Measurements from ENCODE around the gene GRM5. TPM values are rescaled to one million over a fixed set of nuclear protein-coding genes. Genes with fewer than 3 reads are reported as not detected.
"Not testable (repeated sequence)": the region's sequence is repeated elsewhere in the genome, so short reads cannot be mapped to it uniquely, and the experiment has no call there.

GRM5 gene
- total and polyA plus RNA-seq, 2 experiments from 2014 or later: not detected

- Histone ChIP-seq H3K79me2 (ENCODE audit: insufficient read depth) (no peaks in the 10 kb centered on the region), H3K9ac (no peak overlapping the region), H3K9me2 (ENCODE audit: insufficient read depth) (no peaks in the 10 kb centered on the region), H3K27me3 (replicated peaks; ENCODE audit: insufficient read depth) (no peaks in the 10 kb centered on the region), H3F3A (ENCODE audit: insufficient read depth) (no peaks in the 10 kb centered on the region), H3K4me1 (ENCODE audit: insufficient read depth) (no peaks in the 10 kb centered on the region), H3K36me3 (ENCODE audit: low read depth) (no peaks in the 10 kb centered on the region), H4K20me1 (ENCODE audit: insufficient read depth) (no peaks in the 10 kb centered on the region), H3K4me2 (ENCODE audit: unreplicated experiment) (no peak overlapping the region), H3K4me3 (no peak overlapping the region), H3K9me3 (ENCODE audit: low read depth) (no peaks in the 10 kb centered on the region), H2AFZ (no peak overlapping the region), H3K27ac (no peak overlapping the region)
- TF ChIP-seq EZH2phosphoT487 (IDR thresholded peaks at IDR 0.05; ENCODE audit: insufficient read depth, low read depth) (no peak), EZH2 (IDR thresholded peaks at IDR 0.05; ENCODE audit: insufficient read depth, poor library complexity, severe bottlenecking) (no peak)
- no peak for DNase-seq
- in situ Hi-C loops (cut with MboI): no loop called here
Observed at GRCh38 chr11:88861618-88862017, 204.2 kb downstream of the GRM5 start.

DNA sequence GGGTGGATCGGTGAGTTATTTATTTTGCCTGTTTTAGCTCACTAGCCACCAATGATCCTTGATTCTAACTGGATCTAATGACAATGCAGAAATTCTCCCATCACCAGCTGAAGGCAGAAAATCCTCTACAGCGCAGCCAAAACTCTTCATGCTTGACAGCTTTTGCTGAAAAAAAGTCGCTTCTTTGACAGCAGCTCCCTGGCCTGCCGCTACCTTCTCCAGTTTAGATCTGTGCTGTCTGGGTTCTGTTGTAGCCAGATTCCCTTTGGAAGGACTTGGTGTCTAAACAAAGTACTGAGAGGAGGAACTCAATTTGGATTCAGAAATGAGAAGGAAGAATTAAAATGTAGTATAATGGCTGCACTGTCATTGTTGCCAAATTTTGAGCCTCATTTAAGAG, 205.4 kb downstream of the GRM5 start:
- H3K9me2 ChIP-seq (ENCODE audit: insufficient read depth); H3K79me2 ChIP-seq (ENCODE audit: insufficient read depth); H3K9me3 ChIP-seq (ENCODE audit: low read depth); DNase-seq; H3K4me3 ChIP-seq; H4K20me1 ChIP-seq (ENCODE audit: insufficient read depth); H3K4me2 ChIP-seq (ENCODE audit: unreplicated experiment); H3F3A ChIP-seq (ENCODE audit: insufficient read depth); H3K27ac ChIP-seq; H3K4me1 ChIP-seq (ENCODE audit: insufficient read depth); H3K9ac ChIP-seq; H3K27me3 ChIP-seq (replicated peaks; ENCODE audit: insufficient read depth); in situ Hi-C loops (cut with MboI); H3K36me3 ChIP-seq (ENCODE audit: low read depth): not testable (repeated sequence)
- WGBS, 2 experiments (ENCODE audit: low coverage in 1 of 2, low lambda C conversion rate in 2 of 2, missing lambda C conversion rate in 2 of 2): 61 to 67% methylated on average over 4 of the region's 4 CpGs
- peak overlapping the region; percentile 33 for H2AFZ ChIP-seq

GRCh38 chr11:88853963-88854362, 211.8 kb downstream of the GRM5 start:
- WGBS, 2 experiments (ENCODE audit: low coverage in 1 of 2, low lambda C conversion rate in 2 of 2, missing lambda C conversion rate in 2 of 2): 49 to 68% methylated on average over 2 of the region's 2 CpGs
- H2AFZ ChIP-seq: not testable (repeated sequence)

DNA sequence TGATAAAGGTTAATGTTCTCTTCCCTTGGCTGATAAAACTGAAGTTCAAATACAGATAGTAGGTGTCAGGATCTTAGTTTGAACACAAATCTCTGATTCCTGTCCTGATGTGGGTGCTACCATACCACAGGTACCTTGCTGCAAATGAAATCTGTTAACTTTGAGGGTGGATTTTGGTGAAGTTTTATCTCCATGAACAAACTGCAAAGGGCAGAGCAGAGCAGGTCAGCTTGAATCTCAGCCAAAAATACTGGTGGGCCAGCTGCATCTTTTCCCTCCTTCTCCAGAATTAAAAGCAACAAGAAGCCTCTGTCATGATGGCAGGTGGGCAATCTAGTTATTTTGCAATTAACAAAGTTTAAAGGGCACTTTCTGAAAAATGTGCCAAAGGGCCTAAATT, 214.2 kb downstream of the GRM5 start:
- H3K36me3 ChIP-seq (ENCODE audit: low read depth); H3K27ac ChIP-seq; H3K4me2 ChIP-seq (ENCODE audit: unreplicated experiment); H4K20me1 ChIP-seq (ENCODE audit: insufficient read depth); H3K4me1 ChIP-seq (ENCODE audit: insufficient read depth); H3K9me3 ChIP-seq (ENCODE audit: low read depth); H3K9me2 ChIP-seq (ENCODE audit: insufficient read depth); H3K27me3 ChIP-seq (replicated peaks; ENCODE audit: insufficient read depth); H3K79me2 ChIP-seq (ENCODE audit: insufficient read depth); in situ Hi-C loops (cut with MboI); H3K4me3 ChIP-seq; H3K9ac ChIP-seq; H3F3A ChIP-seq (ENCODE audit: insufficient read depth); DNase-seq; H2AFZ ChIP-seq: not testable (repeated sequence)

More at GRCh38 chr11:88853963-88854362, 211.8 kb downstream of the GRM5 start:
- H3F3A ChIP-seq (ENCODE audit: insufficient read depth); H3K4me3 ChIP-seq; H3K4me2 ChIP-seq (ENCODE audit: unreplicated experiment); H3K27me3 ChIP-seq (replicated peaks; ENCODE audit: insufficient read depth); H4K20me1 ChIP-seq (ENCODE audit: insufficient read depth); in situ Hi-C loops (cut with MboI); H3K9me3 ChIP-seq (ENCODE audit: low read depth); H3K4me1 ChIP-seq (ENCODE audit: insufficient read depth); H3K36me3 ChIP-seq (ENCODE audit: low read depth); H3K27ac ChIP-seq; DNase-seq; H3K9ac ChIP-seq; H3K9me2 ChIP-seq (ENCODE audit: insufficient read depth); H3K79me2 ChIP-seq (ENCODE audit: insufficient read depth): not testable (repeated sequence)

GRCh38 chr11:88849773-88850172, 216.0 kb downstream of the GRM5 start:
- H3K4me1 ChIP-seq (ENCODE audit: insufficient read depth): not testable (repeated sequence)

More at GRCh38 chr11:88849773-88850172, 216.0 kb downstream of the GRM5 start:
- H4K20me1 ChIP-seq (ENCODE audit: insufficient read depth); H3K4me2 ChIP-seq (ENCODE audit: unreplicated experiment); H3K36me3 ChIP-seq (ENCODE audit: low read depth); in situ Hi-C loops (cut with MboI); H3K27me3 ChIP-seq (replicated peaks; ENCODE audit: insufficient read depth); DNase-seq; H3F3A ChIP-seq (ENCODE audit: insufficient read depth); H3K9ac ChIP-seq; H3K4me3 ChIP-seq; H3K9me3 ChIP-seq (ENCODE audit: low read depth); H3K9me2 ChIP-seq (ENCODE audit: insufficient read depth); H3K79me2 ChIP-seq (ENCODE audit: insufficient read depth); H2AFZ ChIP-seq; H3K27ac ChIP-seq: not testable (repeated sequence)
- 81% methylated on average over 4 to 5 of the region's 6 CpGs for WGBS, 2 experiments (ENCODE audit: low coverage in 1 of 2, low lambda C conversion rate in 2 of 2, missing lambda C conversion rate in 2 of 2)

Measured in GM23248 (cell line).